Right renal cortex interstitium (tissue), 3 donors: ENCODE results near the gene DFFB. TPM values are rescaled to one million over a fixed set of nuclear protein-coding genes. Genes with fewer than 3 reads are reported as not detected.
A peak's percentile ranks its signal among the peaks of the same experiment; 100 is the strongest.
"Not testable (repeated sequence)": the region's sequence is repeated elsewhere in the genome, so short reads cannot be mapped to it uniquely, and the experiment has no call there.

Experiments used
- DNase-seq, 3 donors: peaks; one replicate each; pipeline ENCODE4 v3.0.0-alpha.2; 2013; ENCODE audit warnings: low read depth in 3 of 3, low spot score in 2 of 3
- polyA plus RNA-seq, 3 donors: library from polyadenylated mRNA; unstranded; fragments of 120-200 nt; gene quantifications; one replicate each; pipeline ENCODE4 v1.2.1, GENCODE V29; 2013; ENCODE audit not compliant: insufficient read length in 3 of 3

The DFFB gene
- polyA plus RNA-seq, 3 donors = 6.3 to 8.2 (median 6.4) TPM

DNA sequence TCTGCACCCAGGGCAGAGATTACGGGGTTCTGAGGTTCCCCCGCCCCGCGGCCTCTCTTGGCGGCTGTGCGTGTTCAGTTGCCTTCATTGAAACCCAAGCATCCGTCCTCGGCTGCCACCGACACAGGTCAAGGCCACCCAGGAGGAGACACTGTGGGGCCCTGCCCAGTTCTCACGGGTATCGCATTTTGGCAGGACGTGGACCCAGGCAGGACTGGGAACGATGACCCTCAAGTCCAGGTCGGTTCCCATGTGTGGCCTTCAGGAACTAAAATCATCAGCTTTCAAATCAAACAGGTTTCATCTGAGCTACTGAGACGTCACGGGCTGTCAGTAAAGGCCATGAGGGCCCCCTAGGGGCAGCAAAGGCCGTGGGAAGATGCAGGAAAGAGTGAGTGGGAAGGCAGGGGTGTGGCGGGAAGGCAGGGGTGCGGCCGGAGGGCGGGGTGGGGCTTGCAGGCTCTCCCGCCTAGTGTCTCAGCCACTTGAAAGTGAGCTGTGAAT, 49.8 kb downstream of the DFFB start:
- DNase-seq = no peak

DNA sequence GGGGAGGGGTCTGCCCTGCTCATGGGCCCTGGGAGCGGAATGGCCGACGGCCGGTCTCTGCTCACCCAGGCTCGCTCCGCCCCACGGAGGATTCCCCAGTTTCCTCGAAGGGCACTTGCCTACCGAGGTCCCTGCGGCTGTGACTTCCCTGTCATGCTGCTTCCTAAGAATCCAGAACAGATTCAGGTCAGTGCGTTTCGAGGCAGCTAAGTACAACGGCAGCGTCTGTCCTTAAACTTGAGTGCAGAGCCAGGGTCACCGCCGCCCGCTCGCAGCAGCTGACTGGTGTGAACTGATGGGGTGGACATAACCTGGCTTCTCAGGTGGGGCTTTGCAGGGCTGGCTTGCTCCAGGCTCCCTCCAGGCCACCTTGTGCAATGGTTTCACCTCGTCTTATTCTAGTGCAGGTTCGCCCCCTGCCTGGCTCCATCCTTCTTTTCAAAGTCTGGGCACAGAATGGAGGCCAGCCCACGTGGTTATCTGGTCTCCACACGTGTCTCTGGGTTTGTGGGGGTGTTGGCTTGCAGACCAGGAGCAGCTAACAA, 50.4 kb downstream of the DFFB start:
- DNase-seq = no peak

DNA sequence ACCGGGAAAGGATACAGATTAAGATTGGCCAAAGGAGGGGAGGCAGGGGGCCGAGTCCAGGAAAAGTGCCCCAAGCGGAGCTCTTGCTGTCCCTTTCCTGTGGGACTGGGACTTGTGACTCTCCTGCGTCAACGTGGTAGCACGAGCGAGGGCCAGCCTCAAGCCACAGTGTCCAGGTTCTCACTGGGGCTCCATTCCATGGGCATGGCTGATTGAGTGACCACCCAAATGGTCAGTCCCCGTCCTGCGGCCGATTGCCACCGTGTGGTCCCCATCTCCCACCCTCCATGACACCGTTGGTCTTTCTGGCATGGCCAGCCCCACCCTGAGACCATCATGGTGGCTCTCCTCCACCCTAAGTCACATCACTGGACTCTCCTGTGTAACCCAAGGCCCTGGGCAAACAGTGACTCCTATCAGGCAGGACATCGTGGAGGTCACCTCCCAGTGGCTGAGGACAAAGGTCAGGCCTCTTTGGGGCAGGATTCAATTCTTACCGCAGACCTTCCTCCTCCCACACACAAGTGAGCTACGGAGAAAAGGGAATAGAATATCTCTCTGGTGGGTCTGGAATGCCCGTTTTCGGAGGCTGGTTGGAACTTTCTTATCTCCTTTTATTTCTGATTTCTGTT, 51.7 kb downstream of the DFFB start:
- no peak for DNase-seq

DNA sequence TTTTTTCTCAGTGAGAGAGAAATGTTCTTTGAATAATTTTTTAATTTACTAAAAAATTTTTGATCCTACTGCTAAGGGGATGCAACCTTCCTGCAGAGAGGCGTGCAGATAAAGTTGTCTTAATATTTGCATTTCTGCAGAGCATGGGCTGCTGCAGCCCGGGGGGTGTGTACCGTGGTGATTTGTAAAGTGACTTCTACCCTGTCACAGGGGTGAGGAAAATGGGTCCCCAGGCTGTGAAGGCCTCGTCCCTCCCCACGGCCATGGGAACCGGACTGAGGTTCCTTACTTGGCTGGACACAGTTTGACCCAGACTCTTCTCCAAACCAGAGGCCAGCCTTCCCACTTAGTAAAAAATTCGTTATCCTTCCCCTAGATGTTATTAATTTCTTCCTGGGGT, 52.3 kb downstream of the DFFB start:
- DNase-seq = no peak

DNA sequence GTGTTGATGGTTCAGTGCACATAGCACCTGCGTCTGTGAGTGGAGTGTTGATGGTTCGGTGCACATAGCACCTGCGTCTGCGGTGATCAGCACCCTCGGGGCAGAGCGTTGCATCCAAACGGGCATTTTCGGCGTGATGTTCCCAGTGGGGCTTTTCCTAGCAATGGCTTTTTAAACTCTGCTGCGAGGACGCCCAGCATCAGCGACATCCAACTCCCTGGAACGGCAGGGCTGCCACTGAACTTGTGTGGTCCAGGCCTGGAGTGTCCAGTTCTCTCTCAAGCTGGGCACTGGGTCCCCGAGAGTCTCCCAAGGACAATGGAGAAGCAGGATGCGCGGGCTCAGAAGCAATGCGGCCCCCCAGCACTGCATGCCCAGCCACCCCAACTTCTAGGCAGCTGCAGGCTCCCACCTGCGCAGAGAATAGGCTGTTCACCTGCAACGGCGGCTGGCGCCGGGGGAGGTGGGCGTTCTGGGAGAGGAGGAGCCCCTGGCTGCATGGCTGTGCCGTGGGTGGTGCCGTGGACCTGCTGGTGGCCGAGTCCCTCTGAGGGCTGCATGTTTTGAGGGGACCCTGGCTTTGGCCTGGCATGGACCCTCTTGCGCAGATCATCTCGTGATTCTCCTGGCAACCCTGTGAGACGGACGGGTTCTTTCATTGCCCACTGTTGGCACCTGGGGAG, 52.9 kb downstream of the DFFB start:
- no peak for DNase-seq

DNA sequence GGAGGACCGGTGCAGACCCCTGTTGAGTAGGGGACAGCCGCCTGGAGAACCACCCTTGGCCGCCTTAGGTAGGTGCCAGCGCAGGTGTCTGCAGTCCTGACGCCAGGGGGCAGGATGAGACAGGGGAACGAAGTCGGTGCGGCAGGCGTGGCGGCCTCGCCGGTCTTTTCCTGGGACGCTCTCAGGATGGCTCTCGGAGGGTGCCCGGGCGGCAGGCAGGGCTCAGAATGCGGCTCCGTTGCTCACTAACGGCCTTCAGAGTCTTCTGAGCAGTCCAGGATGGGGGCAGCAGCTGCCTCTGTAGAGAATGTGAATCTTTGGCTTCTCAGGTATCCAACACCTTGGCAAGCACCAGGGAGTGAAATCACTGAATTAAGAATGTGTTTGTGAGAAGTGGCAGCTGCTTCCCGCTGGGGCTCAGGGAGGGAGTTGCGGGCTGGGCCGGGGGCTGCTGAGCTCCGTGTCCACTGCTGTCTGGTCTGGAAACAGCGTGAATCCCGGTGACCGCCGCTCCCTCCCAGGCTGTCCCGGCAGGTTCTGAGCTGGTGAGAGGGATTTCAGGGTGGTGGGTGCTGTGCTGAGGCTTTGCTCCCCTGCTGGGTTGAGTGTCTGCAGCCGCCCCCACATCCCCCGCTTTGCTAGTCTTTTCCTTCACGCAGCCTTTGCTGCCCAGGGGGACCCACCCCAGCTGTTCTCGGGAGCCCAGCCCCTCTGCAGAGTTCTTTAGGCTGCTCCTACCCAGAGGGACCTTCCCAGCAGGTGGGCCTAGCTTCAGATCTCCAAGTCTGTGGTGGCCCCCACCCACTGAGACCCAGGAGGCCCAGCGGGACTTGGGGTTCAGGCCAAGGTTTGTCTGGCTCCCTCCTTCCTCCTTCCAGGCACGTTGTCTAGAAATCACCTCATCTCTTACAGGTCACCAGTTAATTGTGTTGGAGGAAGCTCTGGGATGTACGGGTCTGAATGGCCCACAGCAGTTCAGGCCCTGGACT, 53.9 kb downstream of the DFFB start:
- peak; percentile 55 to 63 (median 59) for DNase-seq

DNA sequence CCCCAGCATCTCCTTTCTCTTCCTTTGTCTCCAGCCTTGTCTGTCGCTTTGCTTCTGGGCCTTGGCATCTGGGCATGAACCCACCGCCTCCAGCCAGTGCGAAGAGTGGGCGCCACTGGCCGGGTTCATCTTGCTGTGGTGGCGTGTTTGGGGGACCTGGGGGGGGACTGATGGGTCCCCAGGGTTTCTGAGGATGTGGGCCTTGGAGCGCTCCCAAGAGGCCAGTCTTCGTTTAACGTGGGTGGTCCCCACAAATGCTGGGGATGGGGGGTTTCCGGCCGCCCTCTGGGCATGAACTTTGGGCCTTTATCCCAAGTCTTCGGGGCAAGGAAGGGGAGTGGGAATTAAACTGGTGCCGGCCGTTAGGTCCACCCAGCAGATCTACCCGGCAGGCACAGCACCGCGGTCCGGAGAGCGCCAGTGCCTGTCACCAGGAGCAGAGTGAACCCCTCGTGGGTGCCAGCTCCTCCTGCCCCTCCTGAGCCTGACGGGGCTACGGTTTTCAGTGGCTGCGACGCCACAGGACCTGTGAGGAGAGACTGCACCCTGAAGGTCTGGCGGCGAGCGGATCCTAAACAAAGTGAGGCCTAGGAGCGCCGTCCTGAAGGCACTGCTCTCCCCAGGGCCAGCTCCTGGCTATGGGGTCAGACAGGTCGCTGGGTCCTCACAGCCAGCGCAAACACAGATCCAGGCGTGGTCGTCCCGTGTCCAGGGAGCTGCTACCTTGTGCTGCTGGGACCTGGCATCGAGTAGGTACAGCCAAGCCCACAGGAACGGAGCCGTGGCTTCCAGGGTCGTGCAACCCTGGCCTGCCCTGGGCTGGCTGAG, 54.9 kb downstream of the DFFB start:
- no peak for DNase-seq

DNA sequence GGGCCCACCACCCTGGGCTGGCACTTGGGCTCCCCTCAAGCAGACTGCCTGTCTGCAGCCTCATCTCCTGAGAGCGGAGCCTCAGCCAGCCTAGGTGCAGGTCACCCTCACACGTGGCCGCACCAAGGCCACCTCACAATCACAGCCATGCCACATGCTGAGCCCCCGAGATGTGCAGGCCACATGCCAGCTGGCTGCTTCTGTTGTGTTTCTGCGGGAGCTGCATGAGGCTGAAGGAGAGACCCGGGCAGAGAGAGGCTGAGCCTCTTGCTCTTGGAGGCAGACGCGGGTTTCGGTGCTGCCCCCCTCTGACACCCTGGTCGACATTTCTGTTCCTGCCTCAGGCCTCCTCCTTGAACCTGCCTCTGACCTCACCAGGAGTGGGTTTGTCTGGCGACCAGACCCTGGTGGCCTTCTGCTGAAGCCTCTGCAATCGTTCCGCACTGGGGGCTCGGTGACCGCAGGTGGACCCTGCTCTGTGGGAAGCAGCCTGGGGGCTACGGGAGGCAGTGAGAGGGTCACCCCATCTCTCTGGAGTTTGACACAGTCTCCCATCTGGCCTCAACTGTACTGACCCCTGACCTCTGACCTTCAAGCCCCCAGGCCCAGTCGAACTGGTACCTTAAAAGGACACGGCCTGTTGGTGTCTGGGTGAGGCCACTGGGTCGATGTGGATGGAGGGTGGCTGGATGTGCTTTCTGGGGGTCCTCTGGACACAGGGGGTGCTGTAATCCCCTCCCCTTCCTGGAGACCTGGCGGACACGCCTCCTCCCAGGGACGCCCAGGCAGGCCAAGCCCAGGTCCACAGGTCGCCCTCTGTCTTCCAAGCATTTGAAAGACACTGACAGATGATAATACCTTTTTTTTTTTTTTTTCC, 55.8 kb downstream of the DFFB start:
- no peak for DNase-seq

DNA sequence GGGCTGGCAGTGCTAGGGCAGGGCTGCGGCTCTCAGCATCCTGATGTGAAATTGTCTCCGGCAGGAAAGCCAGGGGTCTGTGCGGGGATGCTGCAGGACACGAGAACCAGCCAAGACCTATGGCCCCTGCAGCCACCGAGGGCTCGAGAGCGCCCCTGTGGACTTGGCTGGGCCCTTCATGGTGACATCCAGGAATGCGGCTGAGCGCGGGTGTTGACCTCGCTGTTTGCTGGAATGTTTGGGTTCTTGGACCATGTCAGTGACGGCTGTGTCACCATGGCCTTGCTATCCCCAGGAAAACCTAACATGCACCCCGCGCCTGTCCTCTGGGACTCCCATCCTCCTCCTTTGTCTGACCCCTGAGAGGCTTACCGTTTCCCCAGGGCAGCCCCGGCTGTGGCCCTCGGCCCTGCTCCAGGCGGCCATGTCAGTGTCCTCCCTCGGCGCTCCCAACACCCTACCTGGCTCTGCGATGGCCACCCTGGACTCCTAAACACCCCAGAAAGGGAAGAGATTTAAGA, 57.1 kb downstream of the DFFB start:
- no peak for DNase-seq

DNA sequence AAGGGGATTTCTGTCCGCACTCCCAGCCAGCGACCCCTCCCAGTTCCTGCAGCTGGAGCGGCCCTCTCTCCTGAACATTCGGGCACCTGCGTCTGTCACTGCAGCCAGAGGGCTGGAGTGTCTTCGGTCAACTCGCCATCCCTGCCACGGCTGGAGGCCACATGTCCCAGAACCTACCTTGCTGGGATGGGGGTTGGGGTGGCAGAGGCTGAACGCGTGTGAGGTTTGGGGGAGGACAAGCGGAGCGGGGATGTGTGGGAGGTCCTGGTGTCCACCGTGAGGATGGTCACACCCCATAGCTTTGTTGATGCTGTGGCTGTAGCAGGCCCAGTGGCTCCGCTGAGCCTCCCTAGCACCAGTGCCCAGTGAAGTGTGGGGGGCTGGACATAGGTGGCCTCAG, 57.6 kb downstream of the DFFB start:
- DNase-seq = no peak

DNA sequence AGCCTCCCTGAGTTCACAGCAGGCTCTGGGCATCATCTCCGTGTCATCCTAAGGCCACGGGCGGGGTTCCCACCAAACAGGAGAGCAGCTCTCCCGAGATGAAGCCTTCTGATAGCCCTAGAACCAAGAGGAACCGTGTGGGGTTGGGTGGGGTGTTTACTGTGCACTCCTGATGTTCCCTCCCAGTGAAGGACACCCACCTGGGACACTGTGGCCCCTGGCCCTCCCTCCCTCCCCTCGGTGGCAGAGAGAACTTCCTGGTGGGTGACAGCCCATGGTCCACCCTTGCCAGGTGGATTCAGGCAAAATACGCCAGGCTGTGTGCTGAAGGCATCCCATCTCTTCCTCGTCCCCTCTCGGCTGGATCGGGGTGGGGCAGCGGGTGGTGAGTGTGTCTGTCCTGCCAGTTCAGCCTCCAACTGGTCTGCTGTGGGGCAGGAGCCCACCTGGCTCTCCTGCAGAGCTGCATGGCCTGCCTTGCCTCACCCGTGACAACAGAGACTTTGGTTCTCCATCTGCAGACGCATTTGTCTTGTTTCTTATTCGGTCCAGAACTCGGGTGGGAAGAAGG, 58.4 kb downstream of the DFFB start:
- no peak for DNase-seq

DNA sequence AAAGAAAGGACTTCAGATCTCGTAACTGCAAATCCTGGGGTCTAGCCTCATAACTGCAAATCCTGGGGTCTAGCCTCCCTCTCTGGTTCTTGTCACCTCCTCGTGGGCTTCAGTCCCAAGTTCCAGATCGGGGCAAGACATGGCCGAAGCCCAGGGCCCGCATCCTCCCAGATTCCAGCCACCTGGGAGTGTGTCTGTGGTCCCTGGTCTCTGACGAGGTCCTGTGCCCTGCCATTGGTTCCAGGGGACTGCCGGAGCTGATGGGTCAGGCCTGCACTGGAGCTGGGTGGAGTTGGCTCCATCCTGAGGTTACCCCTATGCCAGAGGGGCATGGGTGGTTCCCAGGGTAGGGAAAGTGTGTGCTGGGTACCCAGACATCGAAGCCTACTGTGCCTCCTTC, 60.5 kb downstream of the DFFB start:
- no peak for DNase-seq

DNA sequence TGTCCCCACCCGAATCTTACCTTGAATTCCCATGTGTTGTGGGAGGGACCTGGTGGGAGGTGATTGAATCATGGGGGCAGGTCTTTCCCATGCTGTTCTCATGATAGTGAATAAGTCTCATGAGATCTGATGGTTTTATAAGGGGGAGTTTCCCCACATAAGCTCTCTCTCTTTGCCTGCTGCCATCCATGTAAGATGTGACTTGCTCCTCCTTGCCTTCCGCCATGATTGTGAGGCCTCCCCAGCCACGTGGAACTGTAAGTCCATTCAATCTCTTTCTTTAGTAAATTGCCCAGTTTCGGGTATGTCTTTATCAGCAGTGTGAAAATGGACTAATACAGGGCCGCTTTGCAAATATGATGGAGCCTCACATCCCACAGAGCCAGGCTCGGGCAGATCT, 61.1 kb downstream of the DFFB start:
- DNase-seq = not testable (repeated sequence)

DNA sequence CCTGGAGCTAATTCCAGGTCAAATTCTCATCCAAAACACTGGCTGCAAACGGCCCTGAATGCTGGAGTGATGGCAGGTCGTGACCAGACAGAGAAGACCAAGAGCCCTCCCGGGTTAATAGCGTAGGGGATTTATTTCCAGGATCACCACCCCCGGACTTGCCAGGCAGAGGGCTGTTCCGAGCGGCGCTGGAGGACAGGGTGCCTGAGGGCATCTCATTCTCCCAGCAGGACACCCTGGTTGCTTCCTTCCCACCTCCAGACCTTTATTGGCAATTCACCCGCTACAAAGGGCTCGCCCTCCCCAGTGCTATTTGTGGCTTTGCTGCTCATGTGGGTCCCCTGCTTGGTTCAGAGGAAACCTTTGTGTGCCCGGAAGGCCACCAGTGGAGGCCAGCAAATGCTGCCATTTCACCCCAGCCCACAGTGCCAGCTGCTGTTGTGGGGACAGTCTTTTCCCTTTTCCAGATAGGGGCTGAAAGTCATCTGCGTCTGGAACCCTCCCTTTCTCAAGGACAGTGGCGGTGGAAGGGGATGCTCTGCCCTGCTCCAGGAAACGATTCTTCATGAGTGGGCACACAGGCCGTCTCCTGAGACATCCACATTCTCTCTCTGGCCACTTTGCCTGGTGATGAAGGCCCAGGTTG, 61.8 kb downstream of the DFFB start:
- no peak for DNase-seq

DNA sequence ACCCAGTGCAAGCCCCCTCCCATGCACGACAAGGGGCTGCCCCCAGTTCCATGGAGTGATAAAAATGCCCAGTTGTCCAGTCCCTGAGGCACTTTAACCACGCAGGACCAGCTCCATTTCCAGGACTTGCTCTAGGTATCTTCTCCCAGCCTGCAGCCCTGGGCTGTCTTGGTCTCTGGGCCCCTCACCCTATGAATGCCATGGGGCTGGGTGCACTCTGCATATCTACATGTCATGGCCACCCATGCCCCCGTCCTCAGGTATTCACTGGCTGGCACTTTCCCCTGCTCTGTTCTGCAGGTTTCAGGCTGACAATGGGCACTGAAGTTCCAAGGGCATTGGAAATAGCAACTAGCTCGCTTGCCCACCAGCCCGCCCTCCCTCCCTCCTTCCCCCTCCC, 62.4 kb downstream of the DFFB start:
- DNase-seq = no peak

DNA sequence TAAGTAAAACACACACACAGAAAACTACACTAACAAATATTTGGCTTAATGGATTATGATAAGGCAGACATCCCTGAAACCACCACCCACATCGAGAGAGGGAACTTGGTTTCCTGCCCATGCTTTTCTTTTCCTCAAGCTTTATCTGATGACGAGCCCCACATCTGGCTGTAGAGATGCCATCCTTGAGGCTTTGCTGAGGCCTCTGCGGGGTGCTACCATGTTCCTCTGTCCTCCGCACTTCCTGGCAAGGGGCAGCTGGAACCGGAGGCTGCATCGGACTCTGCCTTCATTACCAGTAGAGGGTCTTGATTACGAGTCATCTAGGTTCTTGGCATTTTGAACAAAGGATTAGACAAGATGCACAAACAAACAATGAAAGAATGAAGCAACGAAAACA, 64.5 kb downstream of the DFFB start:
- no peak for DNase-seq

DNA sequence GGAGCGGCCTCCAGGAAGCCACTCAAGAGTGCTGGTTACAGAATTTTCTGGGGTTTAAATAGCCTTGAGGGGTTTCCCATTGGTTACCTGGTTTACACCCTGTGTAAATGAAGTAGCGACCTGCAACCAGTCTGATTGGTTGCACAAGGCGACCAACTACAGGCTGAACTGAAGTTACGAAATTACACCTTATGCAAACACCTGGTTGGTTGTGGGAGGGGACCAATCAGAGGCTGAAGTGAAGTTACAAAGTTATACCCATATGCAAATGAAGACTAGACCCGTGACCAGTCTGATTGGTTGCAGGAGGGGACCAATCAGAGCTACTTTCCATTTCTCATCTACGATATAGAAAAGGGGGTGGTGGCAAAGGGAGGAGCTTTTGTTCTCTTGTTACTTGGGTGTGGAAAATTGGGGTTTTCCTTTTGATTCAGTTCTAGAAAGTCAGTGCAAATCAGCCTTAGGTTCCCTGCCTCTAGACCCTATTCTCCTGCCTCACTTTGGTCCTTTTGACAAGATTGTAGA, 65.0 kb downstream of the DFFB start:
- no peak for DNase-seq

DNA sequence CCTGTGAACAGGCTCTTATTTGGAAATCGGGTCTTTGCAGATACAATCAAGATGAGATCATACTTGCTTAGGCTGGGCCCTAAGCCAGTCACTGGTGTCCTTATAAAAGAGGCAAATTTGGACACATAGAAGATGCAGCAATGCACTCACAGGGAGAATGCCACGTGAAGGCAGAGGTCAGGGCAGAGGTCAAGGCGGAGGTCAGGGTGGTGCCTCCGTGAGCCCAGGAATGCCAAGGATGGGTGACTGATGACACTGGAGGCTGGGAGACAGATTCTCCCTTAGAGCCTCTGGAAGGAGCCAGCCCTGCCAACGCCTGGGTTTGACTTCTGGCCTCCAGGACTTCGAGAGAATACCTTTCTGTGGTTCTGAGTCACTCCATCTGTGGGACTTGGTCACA, 65.6 kb downstream of the DFFB start:
- no peak for DNase-seq
